CD4-positive, CD25-positive, alpha-beta regulatory T cell (primary cell): Measurements from ENCODE around the gene POU5F1. TPM values are rescaled to one million over a fixed set of nuclear protein-coding genes. Genes with fewer than 3 reads are reported as not detected.
"Not testable (repeated sequence)": the region's sequence is repeated elsewhere in the genome, so short reads cannot be mapped to it uniquely, and the experiment has no call there.

Source experiments
- ATAC-seq, 2 donors: fragments of 150-1000 bp; cut with Tn5 transposase; one replicate each; pipeline ENCODE4 v1.10.0; 2021; ENCODE audit warnings: low read depth in 2 of 2, moderate number of reproducible peaks in 2 of 2, moderate library complexity in 1 of 2
- DNase-seq, 3 donors: peaks; one replicate each; pipeline versions ENCODE4 v3.0.0 to v3.0.0-alpha.2; 2012 to 2022; ENCODE audit warnings: mixed read lengths in 1 of 3
- H3K27ac ChIP-seq: one replicate; pipeline ENCODE4 v1.7.0; 2013; ENCODE audit warnings: mild to moderate bottlenecking, low read length; ENCODE audit not compliant: insufficient read depth, poor library complexity, severe bottlenecking
- H3K27me3 ChIP-seq: one replicate; pipeline ENCODE4 v1.7.0; 2013; ENCODE audit warnings: low read length; ENCODE audit not compliant: control insufficient read depth, insufficient read depth
- H3K36me3 ChIP-seq: one replicate; pipeline ENCODE4 v1.7.0; 2013; ENCODE audit warnings: mild to moderate bottlenecking, low read length, moderate library complexity; ENCODE audit not compliant: control insufficient read depth, insufficient read depth
- H3K4me1 ChIP-seq: 2 replicates; pipeline ENCODE4 v1.7.0; 2013; ENCODE audit warnings: mild to moderate bottlenecking, low read length; ENCODE audit not compliant: insufficient read depth, control insufficient read depth, poor library complexity, severe bottlenecking
- H3K4me3 ChIP-seq: one replicate; pipeline ENCODE4 v1.7.0; 2013; ENCODE audit warnings: low read depth, mild to moderate bottlenecking, low read length, moderate library complexity
- H3K9me3 ChIP-seq, 2 experiments: 1 replicate in 1 of 2; 2 replicates in 1 of 2; pipeline ENCODE4 v1.7.0; 2013; ENCODE audit warnings: low read length in 2 of 2, mild to moderate bottlenecking in 1 of 2, moderate library complexity in 1 of 2; ENCODE audit not compliant: control insufficient read depth in 2 of 2
- H3K27ac Mint-ChIP-seq, 3 donors: one replicate each; pipeline ENCODE4 v1.8.0; 2020 to 2022; ENCODE audit warnings: mild to moderate bottlenecking in 3 of 3, mixed read lengths in 3 of 3, moderate library complexity in 2 of 3
- H3K27me3 Mint-ChIP-seq: one replicate; pipeline ENCODE4 v1.8.0; 2022; ENCODE audit warnings: mild to moderate bottlenecking, mixed read lengths
- H3K36me3 Mint-ChIP-seq: one replicate; pipeline ENCODE4 v1.8.0; 2020; ENCODE audit warnings: mixed read lengths
- H3K4me1 Mint-ChIP-seq, 4 donors: one replicate each; pipeline ENCODE4 v1.8.0; 2020 to 2022; ENCODE audit warnings: mixed read lengths in 4 of 4, mild to moderate bottlenecking in 1 of 4
- H3K4me3 Mint-ChIP-seq, 4 donors: one replicate each; pipeline ENCODE4 v1.8.0; 2020 to 2022; ENCODE audit warnings: mild to moderate bottlenecking in 4 of 4, mixed read lengths in 4 of 4, moderate library complexity in 3 of 4
- H3K9me3 Mint-ChIP-seq, 7 donors: one replicate each; pipeline ENCODE4 v1.8.0; 2020 to 2022; ENCODE audit warnings: mixed read lengths in 7 of 7, mild to moderate bottlenecking in 3 of 7, moderate library complexity in 2 of 7
- polyA plus RNA-seq, 4 donors: library from polyadenylated mRNA; unstranded; fragments of 300-500 nt; fragmentation: Illumina TruSeq; gene quantifications; one replicate each; pipeline ENCODE4 v1.2.3, GENCODE V29; 2021
- total RNA-seq: library from RNA; stranded (reverse); gene quantifications from one replicate; pipeline ENCODE4 v1.2.3, GENCODE V29; 2022

Gene POU5F1
- total and polyA plus RNA-seq, 5 donors from 2014 or later, result 0.27 TPM; not detected in 4

DNA sequence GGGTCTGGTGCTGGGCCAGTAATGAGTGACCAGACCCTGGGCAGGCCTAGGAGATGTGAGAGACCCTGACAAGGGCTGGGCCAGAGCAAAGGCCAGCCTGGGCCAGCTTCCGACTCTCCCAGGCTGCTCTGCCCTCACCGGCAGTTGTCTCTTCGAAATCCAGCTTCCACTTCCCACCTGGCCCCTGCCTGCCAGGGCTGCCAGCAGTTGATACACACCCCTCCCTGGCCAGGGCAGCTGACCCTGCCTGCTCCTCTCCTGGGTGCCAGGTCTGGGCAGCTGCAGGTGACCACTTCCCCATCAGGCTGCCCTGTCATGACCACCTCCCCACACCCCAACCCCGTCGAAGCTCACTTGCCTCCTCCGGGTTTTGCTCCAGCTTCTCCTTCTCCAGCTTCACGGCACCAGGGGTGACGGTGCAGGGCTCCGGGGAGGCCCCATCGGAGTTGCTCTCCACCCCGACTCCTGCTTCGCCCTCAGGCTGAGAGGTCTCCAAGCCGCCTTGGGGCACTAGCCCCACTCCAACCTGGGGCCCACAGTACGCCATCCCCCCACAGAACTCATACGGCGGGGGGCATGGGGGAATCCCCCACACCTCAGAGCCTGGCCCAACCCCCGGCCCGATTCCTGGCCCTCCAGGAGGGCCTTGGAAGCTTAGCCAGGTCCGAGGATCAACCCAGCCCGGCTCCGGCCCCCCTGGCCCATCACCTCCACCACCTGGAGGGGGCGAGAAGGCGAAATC is 453 bp downstream of the POU5F1 start:
- not testable (repeated sequence) for H3K9me3 Mint-ChIP-seq

DNA sequence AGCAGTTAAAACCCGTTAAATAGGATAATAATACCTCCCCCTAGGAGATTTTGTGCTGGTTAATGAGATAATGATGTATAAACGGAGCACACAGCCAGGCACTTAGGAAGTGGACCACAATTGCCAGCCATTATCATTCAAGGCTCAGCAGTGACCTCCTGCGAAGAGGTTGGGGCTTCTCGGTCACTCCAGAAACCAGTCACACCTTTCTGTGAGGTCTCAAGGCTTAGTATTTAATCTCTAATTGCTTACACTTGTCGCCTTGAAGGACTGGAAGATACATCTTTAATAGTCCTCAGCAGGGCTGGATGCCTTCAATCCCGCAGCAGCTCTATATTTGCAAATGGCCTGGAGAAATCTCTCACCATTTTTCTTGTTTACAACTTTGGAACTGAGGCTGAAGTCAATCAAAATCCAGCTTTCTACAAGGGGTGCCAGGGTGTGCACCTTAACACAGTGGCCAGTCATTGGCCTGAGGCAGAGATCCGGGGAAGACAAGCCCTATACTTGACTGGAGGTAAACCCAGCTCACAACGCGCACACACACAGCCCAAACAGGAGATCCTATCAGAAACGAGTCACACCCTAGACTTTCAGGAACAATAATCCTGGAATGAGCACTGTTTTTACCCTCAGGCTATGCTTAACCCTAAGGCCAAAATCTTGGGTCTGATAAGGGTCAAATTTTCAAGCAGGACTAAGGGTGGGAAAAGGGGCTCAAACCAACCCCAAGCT is 1.2 kb downstream of the POU5F1 start:
- Histone ChIP-seq H3K4me3 (no peak overlapping the region), H3K36me3 (no peaks in the 10 kb centered on the region), H3K9me3 (no peaks in the 10 kb centered on the region), H3K27ac (no peak overlapping the region), H3K27me3 (no peaks in the 10 kb centered on the region), H3K4me1 (peaks cover 5% of the 10 kb centered on the region)
- Mint-ChIP-seq H3K36me3 (no peaks in the 10 kb centered on the region), H3K27me3 (no peaks in the 10 kb centered on the region), H3K9me3 (no peaks in the 10 kb centered on the region), H3K27ac (peak overlapping the region in 1 of 3 donors; percentile 25), H3K4me3 (no peak overlapping the region), H3K4me1 (peaks cover 0 to 13% (median 5%) of the 10 kb centered on the region in 4 donors)
- ATAC-seq, result no peak
- no peak for DNase-seq

More for the DNA sequence above, 453 bp downstream of the POU5F1 start:
- H3K27me3 ChIP-seq, H3K36me3 ChIP-seq, H3K36me3 Mint-ChIP-seq, H3K4me3 ChIP-seq, H3K4me1 ChIP-seq, H3K27ac ChIP-seq, H3K27me3 Mint-ChIP-seq, ATAC-seq, DNase-seq, H3K27ac Mint-ChIP-seq, H3K9me3 ChIP-seq, H3K4me1 Mint-ChIP-seq, H3K4me3 Mint-ChIP-seq: not testable (repeated sequence)

DNA sequence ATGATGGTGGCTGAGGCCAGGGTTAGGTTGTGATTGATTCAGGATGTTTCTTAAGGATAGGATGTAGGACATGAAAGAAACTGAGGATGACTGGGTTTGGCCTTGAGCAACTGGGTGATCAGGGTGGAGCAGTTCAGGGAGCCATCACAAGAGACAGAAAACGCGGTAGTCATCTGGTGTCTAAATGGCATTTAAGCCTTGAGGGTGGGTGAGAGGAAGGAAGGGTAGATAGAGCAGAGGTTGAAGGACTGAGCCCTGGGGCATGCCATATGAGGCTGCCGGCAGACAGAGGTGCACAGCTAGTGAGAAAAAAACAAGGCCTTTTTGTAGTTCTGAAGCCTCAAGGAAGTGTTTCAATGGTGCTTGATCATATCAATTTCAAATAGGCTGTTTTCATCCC is 1.9 kb downstream of the POU5F1 start:
- DNase-seq, result no peak
- Histone ChIP-seq H3K27ac (no peak overlapping the region), H3K36me3 (no peaks in the 10 kb centered on the region), H3K9me3 (no peaks in the 10 kb centered on the region), H3K27me3 (no peaks in the 10 kb centered on the region), H3K4me1 (peaks cover 5% of the 10 kb centered on the region), H3K4me3 (no peak overlapping the region)
- H3K27ac Mint-ChIP-seq, result peak overlapping the region in 1 of 3 donors; percentile 1
- no peaks in the 10 kb centered on the region for H3K27me3 Mint-ChIP-seq
- H3K4me1 Mint-ChIP-seq, result peaks cover 0 to 13% (median 6%) of the 10 kb centered on the region in 4 donors
- H3K4me3 Mint-ChIP-seq, result peak overlapping the region in 1 of 4 donors; percentile 75
- no peaks in the 10 kb centered on the region for H3K9me3 Mint-ChIP-seq
- no peaks in the 10 kb centered on the region for H3K36me3 Mint-ChIP-seq
- no peak for ATAC-seq

DNA sequence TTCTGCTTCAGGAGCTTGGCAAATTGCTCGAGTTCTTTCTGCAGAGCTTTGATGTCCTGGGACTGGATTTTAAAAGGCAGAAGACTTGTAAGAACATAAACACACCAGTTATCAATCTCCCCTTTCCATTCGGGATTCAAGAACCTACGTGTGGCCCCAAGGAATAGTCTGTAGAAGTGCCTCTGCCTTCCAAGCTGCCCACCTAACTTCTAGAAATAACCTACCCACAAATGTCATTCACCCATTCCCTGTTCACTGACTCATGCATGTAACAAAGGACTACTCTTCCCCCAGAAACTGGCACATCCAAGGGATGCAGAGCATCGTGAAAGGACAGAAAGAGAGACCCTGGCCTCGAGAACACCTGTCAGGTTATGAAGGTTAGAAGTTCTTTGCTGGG is 4.5 kb downstream of the POU5F1 start:
- Mint-ChIP-seq H3K27me3 (no peaks in the 10 kb centered on the region), H3K27ac (peak overlapping the region in 1 of 3 donors; percentile 65), H3K9me3 (no peaks in the 10 kb centered on the region), H3K4me3 (peak overlapping the region in 1 of 4 donors; percentile 13), H3K36me3 (no peaks in the 10 kb centered on the region), H3K4me1 (peaks cover 0 to 15% (median 10%) of the 10 kb centered on the region in 4 donors)
- ATAC-seq (no peak), DNase-seq (no peak)
- no peaks in the 10 kb centered on the region for H3K36me3 ChIP-seq
- H3K4me3 ChIP-seq, result no peak overlapping the region
- peaks cover 5% of the 10 kb centered on the region for H3K4me1 ChIP-seq
- H3K9me3 ChIP-seq, result no peaks in the 10 kb centered on the region
- H3K27me3 ChIP-seq, result no peaks in the 10 kb centered on the region
- H3K27ac ChIP-seq, result no peak overlapping the region

DNA sequence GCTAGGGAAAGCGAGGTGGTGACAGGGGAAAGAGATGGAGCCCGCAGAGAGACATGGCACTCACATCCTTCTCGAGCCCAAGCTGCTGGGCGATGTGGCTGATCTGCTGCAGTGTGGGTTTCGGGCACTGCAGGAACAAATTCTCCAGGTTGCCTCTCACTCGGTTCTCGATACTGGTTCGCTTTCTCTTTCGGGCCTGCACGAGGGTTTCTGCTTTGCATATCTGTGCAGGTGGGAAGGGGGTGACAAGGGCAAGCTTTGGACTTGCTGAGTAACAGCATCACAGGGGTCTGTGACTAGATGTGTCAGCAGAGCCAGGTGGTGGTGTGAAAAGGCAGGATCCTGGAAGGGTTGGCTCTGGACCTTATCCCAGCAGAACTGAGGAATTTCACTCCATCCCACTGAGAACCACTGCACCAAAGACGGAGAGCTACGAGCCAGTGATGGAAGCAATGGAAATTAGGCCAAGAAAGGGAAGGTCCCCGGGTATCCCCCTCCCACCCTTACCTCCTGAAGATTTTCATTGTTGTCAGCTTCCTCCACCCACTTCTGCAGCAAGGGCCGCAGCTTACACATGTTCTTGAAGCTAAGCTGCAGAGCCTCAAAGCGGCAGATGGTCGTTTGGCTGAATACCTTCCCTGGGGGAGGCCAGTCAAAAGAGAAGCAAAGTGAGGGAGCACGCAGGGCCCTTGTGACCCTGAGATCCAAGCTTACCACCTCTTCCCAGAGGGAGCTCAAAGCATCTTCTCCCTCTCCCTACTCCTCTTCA is 5.2 kb downstream of the POU5F1 start:
- not testable (repeated sequence) for H3K27me3 Mint-ChIP-seq, H3K36me3 ChIP-seq, H3K27me3 ChIP-seq, H3K9me3 Mint-ChIP-seq, H3K27ac ChIP-seq, H3K4me3 ChIP-seq, H3K36me3 Mint-ChIP-seq, H3K9me3 ChIP-seq, DNase-seq, H3K4me1 ChIP-seq
- H3K4me3 Mint-ChIP-seq, result peak overlapping the region in 3 of 4 donors; percentile 11 to 38 (median 19)
- peak in 1 of 2 donors; percentile 24 for ATAC-seq
- peak overlapping the region in 1 of 3 donors; percentile 59 for H3K27ac Mint-ChIP-seq
- peaks cover 0 to 15% (median 10%) of the 10 kb centered on the region in 4 donors for H3K4me1 Mint-ChIP-seq

DNA sequence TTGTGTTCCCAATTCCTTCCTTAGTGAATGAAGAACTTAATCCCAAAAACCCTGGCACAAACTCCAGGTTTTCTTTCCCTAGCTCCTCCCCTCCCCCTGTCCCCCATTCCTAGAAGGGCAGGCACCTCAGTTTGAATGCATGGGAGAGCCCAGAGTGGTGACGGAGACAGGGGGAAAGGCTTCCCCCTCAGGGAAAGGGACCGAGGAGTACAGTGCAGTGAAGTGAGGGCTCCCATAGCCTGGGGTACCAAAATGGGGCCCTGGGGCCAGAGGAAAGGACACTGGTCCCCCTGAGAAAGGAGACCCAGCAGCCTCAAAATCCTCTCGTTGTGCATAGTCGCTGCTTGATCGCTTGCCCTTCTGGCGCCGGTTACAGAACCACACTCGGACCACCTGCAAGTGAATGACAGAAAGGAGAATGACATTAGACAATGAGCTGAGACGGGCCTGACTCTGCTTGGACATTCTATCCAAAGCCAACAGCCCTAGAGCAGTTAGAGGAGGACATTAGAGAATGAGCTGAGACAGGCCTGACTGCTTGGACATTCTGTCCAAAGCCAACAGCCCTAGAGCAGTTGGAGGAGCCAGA is 5.9 kb downstream of the POU5F1 start:
- H3K9me3 ChIP-seq, H3K4me3 ChIP-seq, ATAC-seq, H3K9me3 Mint-ChIP-seq, H3K27me3 Mint-ChIP-seq, H3K27ac ChIP-seq, H3K27me3 ChIP-seq, H3K36me3 ChIP-seq, DNase-seq, H3K36me3 Mint-ChIP-seq: not testable (repeated sequence)
- H3K4me1 Mint-ChIP-seq, result peaks cover 5 to 20% (median 15%) of the 10 kb centered on the region in 4 donors
- H3K27ac Mint-ChIP-seq, result peak overlapping the region in 1 of 3 donors; percentile 59
- H3K4me3 Mint-ChIP-seq, result peak overlapping the region in 2 of 4 donors; percentile 19 to 38
- H3K4me1 ChIP-seq, result peaks cover 10% of the 10 kb centered on the region

DNA sequence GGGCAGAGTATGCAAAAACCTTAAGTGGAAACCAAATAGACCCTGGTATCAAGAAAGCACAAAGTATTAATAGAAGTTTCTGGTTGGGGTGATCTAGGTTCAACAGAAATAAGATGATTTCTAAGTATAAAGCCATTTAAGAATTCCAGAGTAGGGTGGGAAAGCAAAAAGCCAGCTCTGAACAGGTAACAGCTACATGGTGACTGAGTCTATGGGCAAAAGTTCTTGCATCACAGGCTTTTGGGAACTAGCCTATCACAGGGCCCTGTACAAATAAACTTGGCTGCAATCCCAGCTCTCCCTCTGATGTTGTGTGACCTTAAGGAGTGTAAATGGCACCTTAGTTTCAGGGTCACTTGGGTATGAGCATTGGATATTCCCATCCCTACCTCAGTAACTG is 6.6 kb downstream of the POU5F1 start:
- no peaks in the 10 kb centered on the region for H3K27me3 Mint-ChIP-seq
- ATAC-seq (no peak), DNase-seq (no peak)
- peak overlapping the region in 2 of 4 donors; percentile 12 to 22 for H3K4me3 Mint-ChIP-seq
- no peaks in the 10 kb centered on the region for H3K36me3 Mint-ChIP-seq
- peaks cover 17% of the 10 kb centered on the region for H3K4me1 ChIP-seq
- no peaks in the 10 kb centered on the region for H3K9me3 ChIP-seq
- H3K27ac ChIP-seq, result no peak overlapping the region
- H3K27me3 ChIP-seq, result no peaks in the 10 kb centered on the region
- no peaks in the 10 kb centered on the region for H3K36me3 ChIP-seq
- H3K4me1 Mint-ChIP-seq, result peaks cover 8 to 26% (median 16%) of the 10 kb centered on the region in 4 donors
- no peak overlapping the region for H3K27ac Mint-ChIP-seq
- H3K4me3 ChIP-seq, result no peak overlapping the region
- no peaks in the 10 kb centered on the region for H3K9me3 Mint-ChIP-seq
